OCI-LY7 (cell line): ENCODE data around the gene CCT5. TPM values are rescaled to one million over a fixed set of nuclear protein-coding genes. Genes with fewer than 3 reads are reported as not detected.

Experiments
- BruUV-seq: library from RNA; stranded (reverse); fragments of 400-500 nt; replicated peaks from 2 replicates; lab custom pipeline; 2021; lab: Mats Ljungman, UMichigan
- CTCF ChIA-PET: fragments of 300-600 bp; sonication (Branson Sonifier 250); formaldehyde crosslinking; loops from one replicate; lab custom pipeline; 2022; ENCODE audit warnings: antibody characterized with exemption; ENCODE audit not compliant: unreplicated experiment; lab: Charles Lee
- POLR2A ChIA-PET: fragments of 300-600 bp; sonication (Branson Sonifier 250); formaldehyde crosslinking; loops from one replicate; lab custom pipeline; 2022; ENCODE audit warnings: antibody characterized with exemption; lab: Charles Lee
- DNase-seq: peaks from one replicate; pipeline ENCODE4 v3.0.0-alpha.2; 2015; ENCODE audit warnings: low spot score
- H2AFZ ChIP-seq: fragments of 200-600 bp; sonication (generic), shearing (Covaris generic); 2 replicates; pipeline ENCODE4 v1.6.1; 2014; ENCODE audit warnings: mild to moderate bottlenecking, antibody characterized with exemption, low read length, moderate library complexity
- H3K27ac ChIP-seq: fragments of 200-600 bp; sonication (generic); 2 replicates; pipeline ENCODE4 v1.5.1; 2014; ENCODE audit warnings: mixed run types, low read depth, mild to moderate bottlenecking, moderate library complexity, low read length, inconsistent platforms; ENCODE audit not compliant: poor library complexity, severe bottlenecking
- H3K36me3 ChIP-seq: fragments of 200-600 bp; sonication (generic); 2 replicates; pipeline ENCODE4 v1.6.1; 2014; ENCODE audit warnings: mild to moderate bottlenecking, antibody characterized with exemption, low read length, moderate library complexity, mixed read lengths; ENCODE audit not compliant: insufficient read depth
- H3K4me1 ChIP-seq: fragments of 200-600 bp; sonication (generic); 2 replicates; pipeline ENCODE4 v1.5.1; 2014; ENCODE audit warnings: mild to moderate bottlenecking, low read length; ENCODE audit not compliant: insufficient read depth, poor library complexity, severe bottlenecking
- H3K4me2 ChIP-seq: fragments of 200-600 bp; sonication (generic); 2 replicates; pipeline ENCODE4 v1.6.1; 2014; ENCODE audit warnings: mild to moderate bottlenecking, low read length
- H3K4me3 ChIP-seq: fragments of 200-600 bp; sonication (generic); 2 replicates; pipeline ENCODE4 v1.5.1; 2014; ENCODE audit warnings: mild to moderate bottlenecking, low read depth, low read length; ENCODE audit not compliant: poor library complexity, severe bottlenecking
- H3K79me2 ChIP-seq: fragments of 200-600 bp; sonication (generic); 2 replicates; pipeline ENCODE4 v1.6.1; 2016; ENCODE audit warnings: low read depth, mild to moderate bottlenecking, low read length, moderate library complexity, mixed read lengths; ENCODE audit not compliant: insufficient read depth
- H3K9me2 ChIP-seq: fragments of 200-600 bp; sonication (generic); 2 replicates; pipeline ENCODE4 v1.6.1; 2016; ENCODE audit warnings: mild to moderate bottlenecking, low read length, mixed read lengths; ENCODE audit not compliant: insufficient read depth
- H3K9me3 ChIP-seq: fragments of 200-600 bp; sonication (generic); 2 replicates; pipeline ENCODE4 v1.6.1; 2014; ENCODE audit warnings: mild to moderate bottlenecking, mixed run types, low read length, mixed read lengths
- H4K20me1 ChIP-seq: fragments of 200-600 bp; sonication (generic); 2 replicates; pipeline ENCODE4 v1.6.1; 2014; ENCODE audit warnings: mild to moderate bottlenecking, antibody characterized with exemption, low read length, moderate library complexity, mixed read lengths; ENCODE audit not compliant: insufficient read depth
- CTCF ChIP-seq: fragments of 200-600 bp; sonication (generic); conservative IDR thresholded peaks from 2 replicates; pipeline ENCODE4 v1.5.1; 2014; ENCODE audit warnings: mild to moderate bottlenecking, antibody characterized with exemption, low read length, moderate library complexity, mixed read lengths
- EZH2phosphoT487 ChIP-seq: fragments of 200-600 bp; sonication (generic); IDR thresholded peaks from 2 replicates; pipeline ENCODE4 v1.6.1; 2018; ENCODE audit warnings: low read depth, borderline replicate concordance, mild to moderate bottlenecking, mixed run types, antibody characterized with exemption, low read length, moderate library complexity, mixed read lengths
- intact Hi-C: fragments of 100-400 bp; cut with micrococcal nuclease; formaldehyde crosslinking; loops from one replicate; pipeline ENCODE4 v1.10.0; 2022; ENCODE audit not compliant: unreplicated experiment
- total RNA-seq, 2 experiments: library from RNA; depleted of rRNA in 1 of 2; stranded (reverse); fragments of >200 nt in 1 of 2; shearing (Covaris generic) in 1 of 2; gene quantifications; 2 replicates each; pipeline ENCODE4 v1.2.3, GENCODE V29; 2014 to 2022

CCT5 gene
- total RNA-seq, 2 experiments from 2014 or later, result 389 to 498 TPM

- H3K4me1 ChIP-seq, result no peaks in the 10 kb centered on the region
- intact Hi-C loops, result no loop called here
- BruUV-seq, result no TSS peak
- no peak overlapping the region for H3K4me3 ChIP-seq
- no peaks in the 10 kb centered on the region for H3K79me2 ChIP-seq
- no peak overlapping the region for H3K27ac ChIP-seq
- ChIA-PET CTCF (no interaction called here), POLR2A (interaction anchor here (0.7 kb wide), 1 partner anchor 23 kb away, joined by 3 read pairs; no protein-coding TSS in a partner anchor)
- H3K4me2 ChIP-seq, result no peak overlapping the region
- no peaks in the 10 kb centered on the region for H4K20me1 ChIP-seq
- no peaks in the 10 kb centered on the region for H3K36me3 ChIP-seq
- H3K9me2 ChIP-seq, result no peaks in the 10 kb centered on the region
- no peak overlapping the region for H2AFZ ChIP-seq
- H3K9me3 ChIP-seq, result no peaks in the 10 kb centered on the region
- no peak for DNase-seq
- TF ChIP-seq CTCF, result no peak
- no peak for TF ChIP-seq EZH2phosphoT487
These were observed 36.0 kb upstream of the CCT5 start for GRCh38 chr5:10214041-10214440.

DNA sequence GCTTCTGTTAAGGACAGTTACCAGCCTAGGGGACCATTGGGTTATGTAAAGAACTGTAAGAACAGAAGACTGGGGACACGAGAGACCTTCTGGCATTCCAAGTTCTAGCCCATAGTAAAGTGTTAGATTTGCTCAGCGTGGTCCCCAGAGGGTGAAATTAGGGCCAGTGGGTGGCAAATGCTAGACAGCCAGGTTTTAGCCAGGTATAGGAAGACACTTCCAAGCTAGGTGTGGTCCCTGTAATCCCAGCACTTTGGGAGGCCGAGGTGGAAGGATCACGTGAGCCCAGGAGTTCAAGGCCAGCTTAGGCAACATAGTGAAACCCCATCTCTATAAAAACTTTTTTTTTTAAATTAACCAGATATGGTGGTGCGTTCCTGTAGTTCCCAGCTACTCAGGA lies 34.7 kb upstream of the CCT5 start:
- no TSS peak for BruUV-seq
- H2AFZ ChIP-seq, result no peak overlapping the region
- no peaks in the 10 kb centered on the region for H3K9me2 ChIP-seq
- no peak overlapping the region for H3K4me2 ChIP-seq
- H3K4me3 ChIP-seq, result no peak overlapping the region
- no peaks in the 10 kb centered on the region for H4K20me1 ChIP-seq
- H3K4me1 ChIP-seq, result no peaks in the 10 kb centered on the region
- H3K27ac ChIP-seq, result no peak overlapping the region
- TF ChIP-seq EZH2phosphoT487, result no peak
- no peak for TF ChIP-seq CTCF
- no peaks in the 10 kb centered on the region for H3K9me3 ChIP-seq
- no peaks in the 10 kb centered on the region for H3K36me3 ChIP-seq
- no peak for DNase-seq
- no peaks in the 10 kb centered on the region for H3K79me2 ChIP-seq
- ChIA-PET POLR2A (no interaction called here), CTCF (no interaction called here)
- intact Hi-C loops, result no loop called here

- H3K9me3 ChIP-seq, result no peaks in the 10 kb centered on the region
- no peaks in the 10 kb centered on the region for H4K20me1 ChIP-seq
- H3K36me3 ChIP-seq, result no peaks in the 10 kb centered on the region
- no peaks in the 10 kb centered on the region for H3K79me2 ChIP-seq
- H3K9me2 ChIP-seq, result no peaks in the 10 kb centered on the region
- H3K4me3 ChIP-seq, result no peak overlapping the region
- no peak overlapping the region for H3K4me2 ChIP-seq
- no peaks in the 10 kb centered on the region for H3K4me1 ChIP-seq
- CTCF ChIA-PET, result no interaction called here
- DNase-seq, result no peak
- BruUV-seq, result no TSS peak
- POLR2A ChIA-PET, result interaction anchor here (0.7 kb wide), 1 partner anchor 573 kb away, joined by 3 read pairs; no protein-coding TSS in a partner anchor
- no peak for TF ChIP-seq CTCF
- TF ChIP-seq EZH2phosphoT487, result no peak
- no peak overlapping the region for H2AFZ ChIP-seq
- H3K27ac ChIP-seq, result no peak overlapping the region
- intact Hi-C loops, result no loop called here
These were observed 34.0 kb upstream of the CCT5 start for GRCh38 chr5:10216107-10216506.
